ENCODE measurements around the gene MNT. TPM values are rescaled to one million over a fixed set of nuclear protein-coding genes. Genes with fewer than 3 reads are reported as not detected.

The MNT gene
- total RNA-seq, 4 donors from 2014 or later: 13.7 to 27.7 (median 20.9) TPM

GRCh38 chr17:2387086-2388019 is 13.5 kb downstream of the MNT start:
- TF ChIP-seq POLR2A (IDR thresholded peaks at IDR 0.05) (no peak), EP300 (IDR thresholded peaks at IDR 0.05; ENCODE audit: low read depth) (no peak), POLR2AphosphoS5 (IDR thresholded peaks at IDR 0.05) (no peak)
- TF ChIP-seq, protein P1, sequence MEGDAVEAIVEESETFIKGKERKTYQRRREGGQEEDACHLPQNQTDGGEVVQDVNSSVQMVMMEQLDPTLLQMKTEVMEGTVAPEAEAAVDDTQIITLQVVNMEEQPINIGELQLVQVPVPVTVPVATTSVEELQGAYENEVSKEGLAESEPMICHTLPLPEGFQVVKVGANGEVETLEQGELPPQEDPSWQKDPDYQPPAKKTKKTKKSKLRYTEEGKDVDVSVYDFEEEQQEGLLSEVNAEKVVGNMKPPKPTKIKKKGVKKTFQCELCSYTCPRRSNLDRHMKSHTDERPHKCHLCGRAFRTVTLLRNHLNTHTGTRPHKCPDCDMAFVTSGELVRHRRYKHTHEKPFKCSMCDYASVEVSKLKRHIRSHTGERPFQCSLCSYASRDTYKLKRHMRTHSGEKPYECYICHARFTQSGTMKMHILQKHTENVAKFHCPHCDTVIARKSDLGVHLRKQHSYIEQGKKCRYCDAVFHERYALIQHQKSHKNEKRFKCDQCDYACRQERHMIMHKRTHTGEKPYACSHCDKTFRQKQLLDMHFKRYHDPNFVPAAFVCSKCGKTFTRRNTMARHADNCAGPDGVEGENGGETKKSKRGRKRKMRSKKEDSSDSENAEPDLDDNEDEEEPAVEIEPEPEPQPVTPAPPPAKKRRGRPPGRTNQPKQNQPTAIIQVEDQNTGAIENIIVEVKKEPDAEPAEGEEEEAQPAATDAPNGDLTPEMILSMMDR (IDR thresholded peaks at IDR 0.05): no peak
- Histone ChIP-seq H3K9me3 (no peaks in the 10 kb centered on the region), H3K27me3 (no peaks in the 10 kb centered on the region), H3K36me3 (no peaks in the 10 kb centered on the region), H3K4me1 (peaks cover 19 to 40% (median 29%) of the 10 kb centered on the region in 4 donors), H3K27ac (no peak overlapping the region), H3K4me3 (no peak overlapping the region)
- 80 to 90% methylated on average over 4 to 41 of the region's 41 CpGs for WGBS, 2 donors (ENCODE audit: low coverage in 1 of 2)
- intact Hi-C loops (cut with DNase I; ENCODE audit: low total_unique reads): no loop called here
- in situ Hi-C loops (cut with MboI; ENCODE audit: low pct_ligation_motif_present in 1 of 4, low pct_unique_long_range_greater_than_20kb in 1 of 4, low sequenced_read_pairs in 3 of 4): no loop called here
- DNase-seq: no peak

DNA sequence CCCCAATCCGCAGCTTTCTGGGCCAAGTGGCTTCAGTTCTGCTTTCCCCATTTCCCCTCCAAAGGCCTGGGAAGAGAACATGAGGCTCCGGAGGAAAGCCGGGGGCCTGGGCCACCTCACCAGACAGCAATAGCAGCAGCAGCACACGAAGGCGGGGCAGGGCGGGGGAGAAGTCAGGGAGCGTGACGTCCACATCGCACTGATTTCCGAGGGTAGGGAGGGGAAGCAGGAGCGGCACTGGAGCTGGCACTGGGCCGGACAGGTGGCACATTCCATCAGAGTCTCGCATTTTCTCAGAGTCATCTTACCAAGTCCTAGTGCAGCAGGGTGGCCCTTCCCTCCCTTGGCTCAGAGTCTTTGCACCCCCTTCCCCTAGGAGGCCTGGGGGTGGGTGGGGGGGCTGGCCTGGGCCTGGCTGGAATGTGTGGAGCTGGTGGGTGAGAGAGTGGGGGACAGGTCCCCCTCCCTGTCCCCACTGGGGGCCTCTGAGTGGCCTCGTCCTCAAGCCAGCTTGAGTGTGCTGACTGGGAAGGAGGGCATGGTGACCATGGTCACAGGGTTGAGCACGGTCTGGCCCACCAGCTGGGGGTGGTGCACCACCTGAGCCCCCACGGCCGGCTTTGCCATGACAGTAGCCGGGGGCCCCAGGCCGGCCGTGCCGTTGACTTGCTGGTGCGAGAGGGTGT is 14.3 kb downstream of the MNT start:
- H3K27me3 ChIP-seq: no peaks in the 10 kb centered on the region
- intact Hi-C loops (cut with DNase I; ENCODE audit: low total_unique reads) (no loop called here), in situ Hi-C loops (cut with MboI; ENCODE audit: low pct_ligation_motif_present in 1 of 4, low pct_unique_long_range_greater_than_20kb in 1 of 4, low sequenced_read_pairs in 3 of 4) (no loop called here)
- H3K36me3 ChIP-seq: no peaks in the 10 kb centered on the region
- no peak for TF ChIP-seq POLR2AphosphoS5 (IDR thresholded peaks at IDR 0.05)
- no peak for TF ChIP-seq EP300 (IDR thresholded peaks at IDR 0.05; ENCODE audit: low read depth)
- no peak for TF ChIP-seq POLR2A (IDR thresholded peaks at IDR 0.05)
- TF ChIP-seq, protein P1 (IDR thresholded peaks at IDR 0.05): no peak
- peaks cover 12 to 34% (median 22%) of the 10 kb centered on the region in 4 donors for H3K4me1 ChIP-seq
- H3K27ac ChIP-seq: peak overlapping the region in 3 of 4 donors; percentile 2 to 16 (median 13)
- peak; percentile 82 for DNase-seq
- no peak overlapping the region for H3K4me3 ChIP-seq
- 65% methylated on average over 16 of the region's 22 CpGs; no CpG with 5 or more reads in 1 of the 2 donors for WGBS, 2 donors (ENCODE audit: low coverage in 1 of 2)
- no peaks in the 10 kb centered on the region for H3K9me3 ChIP-seq

DNA sequence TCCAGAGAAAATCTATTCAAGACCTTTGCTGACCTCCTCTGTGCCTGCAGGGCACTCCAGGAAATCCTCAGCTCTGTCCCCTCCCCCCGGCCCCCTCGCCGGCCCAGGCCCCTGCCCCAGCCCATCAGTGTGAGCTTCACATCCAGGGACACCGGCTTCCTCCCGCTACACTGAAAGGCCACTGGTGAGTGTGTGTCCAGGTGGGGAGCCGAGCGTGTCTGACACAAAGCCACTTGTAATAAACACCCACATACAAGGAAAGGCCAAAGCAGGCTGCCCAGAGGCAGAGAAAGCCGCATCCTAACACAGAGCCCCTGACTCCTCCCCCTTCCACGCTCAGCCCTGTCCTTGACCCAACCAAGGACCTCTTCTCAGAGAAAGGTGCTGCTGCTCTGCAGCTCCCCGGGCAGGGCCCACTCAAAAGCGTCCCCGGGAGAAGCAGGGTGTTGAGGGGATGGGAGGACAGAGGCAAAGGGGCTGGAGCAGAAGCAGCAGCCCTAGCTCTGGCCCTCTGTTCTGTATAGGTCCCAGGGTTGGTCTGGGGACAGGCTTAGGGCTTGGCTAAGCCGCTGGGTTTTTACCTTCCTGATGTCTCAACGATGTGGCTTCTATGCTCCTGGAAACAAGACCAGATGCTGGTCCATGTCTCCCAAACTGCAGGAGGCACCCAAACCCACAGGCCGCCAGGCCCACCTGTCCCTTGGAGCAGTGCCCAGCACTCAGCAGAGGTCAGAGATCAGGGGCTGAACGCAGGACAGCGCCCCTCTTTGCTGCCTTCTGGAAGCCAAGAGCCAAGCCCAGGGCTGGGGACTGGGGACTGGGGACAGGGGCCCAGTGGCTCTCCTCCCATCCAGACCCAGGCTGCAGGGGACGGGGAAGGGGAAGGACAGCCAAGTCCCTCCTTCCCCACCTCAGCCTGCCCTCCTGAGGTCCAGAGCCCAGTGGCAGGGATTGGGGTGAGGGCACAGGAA is 15.3 kb downstream of the MNT start:
- H3K9me3 ChIP-seq: no peaks in the 10 kb centered on the region
- TF ChIP-seq EP300 (IDR thresholded peaks at IDR 0.05; ENCODE audit: low read depth) (no peak), POLR2AphosphoS5 (IDR thresholded peaks at IDR 0.05) (no peak), POLR2A (IDR thresholded peaks at IDR 0.05) (no peak)
- TF ChIP-seq, protein P1 (IDR thresholded peaks at IDR 0.05): no peak
- peaks cover 2 to 23% (median 13%) of the 10 kb centered on the region in 4 donors for H3K4me1 ChIP-seq
- H3K27me3 ChIP-seq: no peaks in the 10 kb centered on the region
- intact Hi-C loops (cut with DNase I; ENCODE audit: low total_unique reads): no loop called here
- H3K36me3 ChIP-seq: no peaks in the 10 kb centered on the region
- 89% methylated on average over 9 of the region's 18 CpGs; no CpG with 5 or more reads in 1 of the 2 donors for WGBS, 2 donors (ENCODE audit: low coverage in 1 of 2)
- peak overlapping the region in 3 of 4 donors; percentile 2 to 16 (median 13) for H3K27ac ChIP-seq
- no peak overlapping the region for H3K4me3 ChIP-seq
- DNase-seq: no peak
- in situ Hi-C loops (cut with MboI; ENCODE audit: low pct_ligation_motif_present in 1 of 4, low pct_unique_long_range_greater_than_20kb in 1 of 4, low sequenced_read_pairs in 3 of 4): no loop called here

All from transverse colon (tissue), 4 donors.